ENCODE results near the gene BCAS3.
"Not testable (repeated sequence)": the region's sequence is repeated elsewhere in the genome, so short reads cannot be mapped to it uniquely, and the experiment has no call there.

The BCAS3 gene

DNA sequence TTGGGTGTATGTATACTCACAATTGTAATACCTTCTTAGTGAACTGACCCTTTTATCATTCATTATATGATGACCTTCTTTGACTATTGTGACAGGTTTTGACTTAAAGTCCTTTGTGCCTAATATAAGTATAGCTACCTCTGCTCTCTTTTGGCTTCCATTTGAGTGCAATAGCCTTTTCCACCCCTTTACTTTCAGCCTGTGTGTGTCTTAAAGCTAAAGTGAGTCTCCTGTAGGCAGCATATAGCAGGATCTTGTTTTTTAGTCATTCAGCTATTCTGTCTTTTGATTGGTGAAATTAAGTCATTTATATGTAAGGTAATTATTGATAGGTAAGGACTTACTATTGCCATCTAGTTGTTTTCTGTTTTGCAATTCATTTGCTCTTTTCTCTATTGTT, 758.6 kb downstream of the BCAS3 start:
- H3K27ac ChIP-seq: no peak overlapping the region
- TF ChIP-seq ZFX (IDR thresholded peaks at IDR 0.05; ENCODE audit: borderline replicate concordance) (no peak), CTCF (IDR thresholded peaks at IDR 0.05) (no peak)

DNA sequence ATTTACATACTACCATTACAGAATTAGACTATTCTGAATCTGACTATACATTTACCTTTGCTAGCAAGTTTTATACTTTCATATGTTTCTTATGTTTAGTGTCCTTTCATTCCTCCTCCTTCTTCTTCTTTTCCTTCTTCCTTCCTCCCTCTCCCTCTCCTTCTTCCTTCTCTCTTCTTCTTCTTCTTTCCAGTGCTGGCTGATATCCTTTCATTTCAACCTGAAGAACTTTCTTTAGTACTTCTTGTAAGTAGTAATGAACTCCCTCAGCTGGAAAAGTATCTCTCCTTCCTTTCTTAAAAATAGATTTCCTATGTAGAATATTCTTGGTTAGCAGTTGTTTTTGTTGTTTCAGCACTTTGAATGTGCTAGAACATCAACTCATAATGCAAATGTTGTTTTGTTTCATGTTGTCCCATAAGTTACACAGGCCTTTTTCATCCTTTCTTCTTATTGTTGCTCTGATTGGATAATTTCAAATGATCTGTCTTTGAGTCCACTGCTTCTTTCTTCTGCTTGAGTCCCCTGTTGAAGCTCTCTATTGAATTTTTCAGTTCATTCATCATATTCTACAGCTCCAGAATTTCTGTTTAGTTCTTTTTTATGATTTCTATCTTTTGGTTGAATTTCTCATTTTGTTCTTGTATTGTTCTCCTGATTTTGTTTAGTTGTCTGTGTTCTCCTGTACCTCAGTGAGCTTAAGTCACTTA, 759.5 kb downstream of the BCAS3 start:
- TF ChIP-seq ZFX (IDR thresholded peaks at IDR 0.05; ENCODE audit: borderline replicate concordance) (no peak), CTCF (IDR thresholded peaks at IDR 0.05) (no peak)
- H3K27ac ChIP-seq: no peak overlapping the region

GRCh38 chr17:61440697-61441096, 763.0 kb downstream of the BCAS3 start:
- H3K27ac ChIP-seq: no peak overlapping the region

GRCh38 chr17:61441507-61441906, 763.9 kb downstream of the BCAS3 start:
- H3K27ac ChIP-seq: not testable (repeated sequence)

More at GRCh38 chr17:61440697-61441096, 763.0 kb downstream of the BCAS3 start:
- no peak for TF ChIP-seq CTCF (IDR thresholded peaks at IDR 0.05)
- no peak for TF ChIP-seq ZFX (IDR thresholded peaks at IDR 0.05; ENCODE audit: borderline replicate concordance)

- TF ChIP-seq ZFX (IDR thresholded peaks at IDR 0.05; ENCODE audit: borderline replicate concordance): no peak
- TF ChIP-seq CTCF (IDR thresholded peaks at IDR 0.05): no peak
- no peak overlapping the region for H3K27ac ChIP-seq
Observed at GRCh38 chr17:61442136-61442775, 764.6 kb downstream of the BCAS3 start.
